ENCODE results near the gene TMA7B.

The TMA7B gene

GRCh38 chr22:39973656-39974055 is 13.5 kb downstream of the TMA7B start:
- TF ChIP-seq, protein P1, sequence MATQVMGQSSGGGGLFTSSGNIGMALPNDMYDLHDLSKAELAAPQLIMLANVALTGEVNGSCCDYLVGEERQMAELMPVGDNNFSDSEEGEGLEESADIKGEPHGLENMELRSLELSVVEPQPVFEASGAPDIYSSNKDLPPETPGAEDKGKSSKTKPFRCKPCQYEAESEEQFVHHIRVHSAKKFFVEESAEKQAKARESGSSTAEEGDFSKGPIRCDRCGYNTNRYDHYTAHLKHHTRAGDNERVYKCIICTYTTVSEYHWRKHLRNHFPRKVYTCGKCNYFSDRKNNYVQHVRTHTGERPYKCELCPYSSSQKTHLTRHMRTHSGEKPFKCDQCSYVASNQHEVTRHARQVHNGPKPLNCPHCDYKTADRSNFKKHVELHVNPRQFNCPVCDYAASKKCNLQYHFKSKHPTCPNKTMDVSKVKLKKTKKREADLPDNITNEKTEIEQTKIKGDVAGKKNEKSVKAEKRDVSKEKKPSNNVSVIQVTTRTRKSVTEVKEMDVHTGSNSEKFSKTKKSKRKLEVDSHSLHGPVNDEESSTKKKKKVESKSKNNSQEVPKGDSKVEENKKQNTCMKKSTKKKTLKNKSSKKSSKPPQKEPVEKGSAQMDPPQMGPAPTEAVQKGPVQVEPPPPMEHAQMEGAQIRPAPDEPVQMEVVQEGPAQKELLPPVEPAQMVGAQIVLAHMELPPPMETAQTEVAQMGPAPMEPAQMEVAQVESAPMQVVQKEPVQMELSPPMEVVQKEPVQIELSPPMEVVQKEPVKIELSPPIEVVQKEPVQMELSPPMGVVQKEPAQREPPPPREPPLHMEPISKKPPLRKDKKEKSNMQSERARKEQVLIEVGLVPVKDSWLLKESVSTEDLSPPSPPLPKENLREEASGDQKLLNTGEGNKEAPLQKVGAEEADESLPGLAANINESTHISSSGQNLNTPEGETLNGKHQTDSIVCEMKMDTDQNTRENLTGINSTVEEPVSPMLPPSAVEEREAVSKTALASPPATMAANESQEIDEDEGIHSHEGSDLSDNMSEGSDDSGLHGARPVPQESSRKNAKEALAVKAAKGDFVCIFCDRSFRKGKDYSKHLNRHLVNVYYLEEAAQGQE (IDR thresholded peaks at IDR 0.05; ENCODE audit: insufficient replicate concordance, low read depth), result no peak
- no peak for TF ChIP-seq SPI1 (IDR thresholded peaks at IDR 0.05; ENCODE audit: borderline replicate concordance, low read depth)
- TF ChIP-seq, protein P2, sequence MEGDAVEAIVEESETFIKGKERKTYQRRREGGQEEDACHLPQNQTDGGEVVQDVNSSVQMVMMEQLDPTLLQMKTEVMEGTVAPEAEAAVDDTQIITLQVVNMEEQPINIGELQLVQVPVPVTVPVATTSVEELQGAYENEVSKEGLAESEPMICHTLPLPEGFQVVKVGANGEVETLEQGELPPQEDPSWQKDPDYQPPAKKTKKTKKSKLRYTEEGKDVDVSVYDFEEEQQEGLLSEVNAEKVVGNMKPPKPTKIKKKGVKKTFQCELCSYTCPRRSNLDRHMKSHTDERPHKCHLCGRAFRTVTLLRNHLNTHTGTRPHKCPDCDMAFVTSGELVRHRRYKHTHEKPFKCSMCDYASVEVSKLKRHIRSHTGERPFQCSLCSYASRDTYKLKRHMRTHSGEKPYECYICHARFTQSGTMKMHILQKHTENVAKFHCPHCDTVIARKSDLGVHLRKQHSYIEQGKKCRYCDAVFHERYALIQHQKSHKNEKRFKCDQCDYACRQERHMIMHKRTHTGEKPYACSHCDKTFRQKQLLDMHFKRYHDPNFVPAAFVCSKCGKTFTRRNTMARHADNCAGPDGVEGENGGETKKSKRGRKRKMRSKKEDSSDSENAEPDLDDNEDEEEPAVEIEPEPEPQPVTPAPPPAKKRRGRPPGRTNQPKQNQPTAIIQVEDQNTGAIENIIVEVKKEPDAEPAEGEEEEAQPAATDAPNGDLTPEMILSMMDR (IDR thresholded peaks at IDR 0.05; ENCODE audit: insufficient read depth, low read length), result no peak
- peaks cover 18% of the 10 kb centered on the region for H3K27me3 ChIP-seq (ENCODE audit: insufficient read depth, poor library complexity, severe bottlenecking)
- DNase-seq (ENCODE audit: low read depth in 1 of 2, low spot score in 1 of 2), result no peak

DNA sequence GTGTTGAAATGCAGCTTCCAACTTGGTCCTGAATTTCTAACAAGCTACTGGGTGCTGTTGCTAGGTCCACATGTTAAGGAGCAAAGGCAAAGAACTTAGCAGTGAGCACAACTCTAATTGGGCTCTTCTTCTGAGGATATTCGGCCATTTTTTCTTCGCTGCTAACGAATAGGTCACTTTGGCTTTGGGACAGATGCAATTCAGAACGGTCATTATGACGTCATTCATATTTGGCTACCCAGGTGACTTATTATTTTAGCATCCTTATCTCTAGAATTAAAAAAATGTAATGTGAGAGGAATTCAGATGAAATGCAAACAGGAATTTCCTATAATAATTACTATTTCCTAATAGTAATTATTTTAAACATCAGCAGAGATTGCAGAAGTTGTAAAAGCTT is 13.9 kb downstream of the TMA7B start:
- peaks cover 18% of the 10 kb centered on the region for H3K27me3 ChIP-seq (ENCODE audit: insufficient read depth, poor library complexity, severe bottlenecking)
- no peak for DNase-seq (ENCODE audit: low read depth in 1 of 2, low spot score in 1 of 2)
- TF ChIP-seq, protein P1 (IDR thresholded peaks at IDR 0.05; ENCODE audit: insufficient replicate concordance, low read depth), result no peak
- TF ChIP-seq POLR2AphosphoS5 (IDR thresholded peaks at IDR 0.05; ENCODE audit: low read depth), result no peak
- TF ChIP-seq, protein P2 (IDR thresholded peaks at IDR 0.05; ENCODE audit: insufficient read depth, low read length), result no peak
- no peak for TF ChIP-seq SPI1 (IDR thresholded peaks at IDR 0.05; ENCODE audit: borderline replicate concordance, low read depth)
- no peak for TF ChIP-seq GABPA (IDR thresholded peaks at IDR 0.05; ENCODE audit: low read depth)
- no peak overlapping the region for H3K27ac ChIP-seq (replicated peaks)
- H3K4me3 ChIP-seq (replicated peaks; ENCODE audit: insufficient read depth, low read length), result no peak overlapping the region

More at GRCh38 chr22:39973656-39974055, 13.5 kb downstream of the TMA7B start:
- H3K4me3 ChIP-seq (replicated peaks; ENCODE audit: insufficient read depth, low read length), result no peak overlapping the region
- no peak overlapping the region for H3K27ac ChIP-seq (replicated peaks)

- peaks cover 12% of the 10 kb centered on the region for H3K27me3 ChIP-seq (ENCODE audit: insufficient read depth, poor library complexity, severe bottlenecking)
- TF ChIP-seq SPI1 (IDR thresholded peaks at IDR 0.05; ENCODE audit: borderline replicate concordance, low read depth) (no peak), POLR2AphosphoS5 (IDR thresholded peaks at IDR 0.05; ENCODE audit: low read depth) (no peak), GABPA (IDR thresholded peaks at IDR 0.05; ENCODE audit: low read depth) (no peak)
- TF ChIP-seq, protein P2 (IDR thresholded peaks at IDR 0.05; ENCODE audit: insufficient read depth, low read length), result no peak
- TF ChIP-seq, protein P1 (IDR thresholded peaks at IDR 0.05; ENCODE audit: insufficient replicate concordance, low read depth), result no peak
- no peak for DNase-seq (ENCODE audit: low read depth in 1 of 2, low spot score in 1 of 2)
- no peak overlapping the region for H3K4me3 ChIP-seq (replicated peaks; ENCODE audit: insufficient read depth, low read length)
- H3K27ac ChIP-seq (replicated peaks), result no peak overlapping the region
Observed at GRCh38 chr22:39979048-39979447, 18.9 kb downstream of the TMA7B start.

Data from HL-60 (cell line).